IPS-18c (cell line): ENCODE measurements around the gene DDX39A.

Source experiments
- H3K4me3 ChIP-seq: 2 replicates; pipeline ENCODE4 v1.7.0; 2013; ENCODE audit warnings: low read depth, mild to moderate bottlenecking, low read length, moderate library complexity; ENCODE audit not compliant: insufficient read depth
- H3K9me3 ChIP-seq: one replicate; pipeline ENCODE4 v1.6.1; 2013; ENCODE audit warnings: mild to moderate bottlenecking, low read length, moderate library complexity; ENCODE audit not compliant: control insufficient read depth, insufficient read depth

The DDX39A gene

DNA sequence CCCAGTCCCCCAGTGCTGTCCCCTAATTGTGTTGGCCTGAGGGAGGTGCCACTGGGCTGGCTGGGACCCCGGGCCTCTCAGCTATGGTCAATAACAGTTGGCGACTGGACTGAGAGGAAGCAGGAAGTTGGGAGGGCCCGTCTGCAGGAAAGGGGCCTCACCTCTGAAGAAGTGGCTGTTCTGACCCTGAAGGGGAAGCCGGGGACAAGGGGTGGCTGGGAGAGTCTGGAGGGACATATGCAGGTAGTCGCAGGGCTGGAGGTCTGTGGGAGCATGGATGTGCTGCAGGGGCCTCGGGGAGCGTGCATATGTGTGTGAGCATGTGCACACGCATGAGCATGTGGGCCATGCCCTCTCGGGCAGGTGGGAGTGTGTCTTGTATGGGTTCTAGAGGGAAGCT is 19.9 kb upstream of the DDX39A start:
- Histone ChIP-seq H3K4me3 (no peak overlapping the region), H3K9me3 (no peaks in the 10 kb centered on the region)

- Histone ChIP-seq H3K9me3 (no peaks in the 10 kb centered on the region), H3K4me3 (no peak overlapping the region)
Measured at GRCh38 chr19:14437578-14438140, 18.5 kb upstream of the DDX39A start.

DNA sequence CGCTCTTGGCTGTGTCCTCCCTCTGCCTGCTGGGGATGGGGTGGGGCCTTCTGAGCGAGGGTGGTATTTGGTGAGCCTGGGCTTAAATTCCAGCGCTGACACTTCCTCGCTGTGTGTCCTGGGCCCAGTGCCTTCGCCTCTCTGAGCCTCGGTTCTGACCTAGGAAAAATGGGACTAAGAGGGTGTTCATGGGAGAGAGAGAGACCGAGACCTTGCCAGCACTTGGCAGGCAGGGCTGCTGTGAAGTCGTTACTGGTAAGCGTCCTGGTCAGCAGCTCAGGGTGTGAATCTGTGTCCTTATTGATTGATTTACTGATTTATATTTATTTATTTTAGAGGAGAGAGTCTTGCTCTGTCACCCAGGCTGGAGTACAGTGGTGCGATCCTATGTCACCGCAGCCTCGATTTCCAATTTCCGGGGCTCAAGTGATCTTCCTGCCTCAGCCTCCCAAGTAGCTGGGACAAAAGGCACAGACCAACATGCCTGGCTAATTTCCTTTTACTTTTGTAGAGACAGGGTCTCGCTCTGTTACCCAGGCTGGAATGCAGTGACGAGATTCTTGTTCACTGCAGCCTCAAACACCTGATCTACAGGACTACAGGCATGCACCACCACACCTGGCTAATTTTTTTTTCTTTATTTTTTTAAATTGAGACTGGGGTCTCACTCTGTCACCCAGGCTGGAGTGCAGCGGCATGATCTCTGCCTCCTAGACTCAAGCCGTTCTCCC is 16.3 kb upstream of the DDX39A start:
- Histone ChIP-seq H3K9me3 (no peaks in the 10 kb centered on the region), H3K4me3 (no peak overlapping the region)

GRCh38 chr19:14434543-14435319 is 15.6 kb upstream of the DDX39A start:
- peak overlapping the region; percentile 67 for H3K4me3 ChIP-seq
- no peaks in the 10 kb centered on the region for H3K9me3 ChIP-seq

- Histone ChIP-seq H3K4me3 (peak overlapping the region; percentile 67), H3K9me3 (no peaks in the 10 kb centered on the region)
Measured at GRCh38 chr19:14433554-14434501, 14.7 kb upstream of the DDX39A start.

- peak within 1 kb of the TSS; percentile 67 for H3K4me3 ChIP-seq
Measured at GRCh38 chr19:14432791-14433553, 13.8 kb upstream of the DDX39A start, which contains the start of gene PKN1. TSS of gene PKN1 (plus strand) at chr19:14433306. CDS start at chr19:14433522, 216 bp downstream.

DNA sequence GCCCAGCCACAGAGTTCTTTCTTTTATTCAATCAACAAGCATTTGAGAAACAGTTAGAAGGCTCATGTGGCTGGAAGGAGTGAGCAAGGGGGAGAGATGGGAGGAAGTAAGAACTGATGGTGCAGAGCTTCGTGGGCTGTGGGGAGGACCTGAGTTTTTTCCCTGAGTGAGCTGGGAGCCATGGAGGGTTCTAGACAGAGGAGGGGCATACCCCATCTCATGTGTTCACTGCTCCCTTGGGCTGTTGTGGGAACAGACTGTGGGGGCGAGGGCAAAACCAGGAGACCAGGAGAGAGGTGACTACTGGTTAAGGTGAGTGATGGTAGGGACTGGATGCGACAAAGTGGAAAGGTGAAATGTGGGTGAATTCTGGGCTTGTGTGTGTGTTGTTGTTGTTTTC is 11.6 kb upstream of the DDX39A start:
- Histone ChIP-seq H3K4me3 (no peak overlapping the region), H3K9me3 (no peaks in the 10 kb centered on the region)

More at GRCh38 chr19:14432791-14433553, 13.8 kb upstream of the DDX39A start, which contains the start of gene PKN1:
- no peaks in the 10 kb centered on the region for H3K9me3 ChIP-seq

- Histone ChIP-seq H3K9me3 (no peaks in the 10 kb centered on the region), H3K4me3 (no peak overlapping the region)
Measured at GRCh38 chr19:14428882-14429416, 9.8 kb upstream of the DDX39A start.

DNA sequence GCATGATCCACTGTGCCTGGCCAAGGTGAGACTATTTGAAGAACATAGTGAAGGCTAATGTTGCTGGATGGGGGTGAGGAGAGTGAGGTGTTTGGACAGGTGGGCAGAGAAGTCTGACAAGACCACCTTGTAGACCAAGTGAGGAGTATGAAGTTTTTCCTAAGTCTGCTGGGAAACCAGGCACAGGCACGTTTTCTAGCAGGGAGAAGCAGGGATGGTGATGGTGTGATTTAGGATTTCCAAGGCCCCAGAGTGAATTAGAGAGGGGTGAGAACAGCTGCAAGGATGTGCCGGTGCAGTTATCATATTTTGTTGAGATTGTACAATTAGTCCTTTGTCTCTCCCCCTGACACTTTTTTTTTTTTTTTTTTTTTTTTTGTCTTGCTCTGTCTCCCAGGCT is 8.3 kb upstream of the DDX39A start:
- no peak overlapping the region for H3K4me3 ChIP-seq
- H3K9me3 ChIP-seq, result no peaks in the 10 kb centered on the region

DNA sequence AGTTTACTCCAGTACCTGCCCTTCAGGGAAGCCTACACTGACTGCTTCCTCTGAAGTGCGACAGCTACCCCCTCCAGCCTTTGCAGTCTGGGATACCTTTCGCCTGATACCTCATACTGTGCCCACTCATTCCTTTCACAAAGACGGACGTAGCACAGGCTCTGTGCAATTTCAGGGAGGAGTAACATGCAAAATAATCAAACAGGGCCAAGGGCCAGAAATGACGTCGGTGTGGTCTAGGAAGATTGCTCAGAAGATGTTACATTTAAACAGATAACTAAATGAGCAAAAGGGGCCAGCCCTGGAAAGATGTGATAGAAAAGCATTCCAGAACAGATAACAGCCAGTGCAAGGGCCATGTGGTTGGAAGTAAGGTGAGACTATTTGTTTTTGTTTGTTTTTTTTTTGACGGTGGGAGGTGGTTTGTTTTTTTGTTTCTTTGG is 6.6 kb upstream of the DDX39A start:
- Histone ChIP-seq H3K4me3 (no peak overlapping the region), H3K9me3 (no peaks in the 10 kb centered on the region)

GRCh38 chr19:14418856-14419105 is 360 bp downstream of the DDX39A start:
- H3K4me3 ChIP-seq, result peak overlapping the region; percentile 80
- peaks cover 3% of the 10 kb centered on the region for H3K9me3 ChIP-seq

- no peak overlapping the region for H3K4me3 ChIP-seq
Measured at GRCh38 chr19:14416817-14417231, 2.3 kb downstream of the DDX39A start.

DNA sequence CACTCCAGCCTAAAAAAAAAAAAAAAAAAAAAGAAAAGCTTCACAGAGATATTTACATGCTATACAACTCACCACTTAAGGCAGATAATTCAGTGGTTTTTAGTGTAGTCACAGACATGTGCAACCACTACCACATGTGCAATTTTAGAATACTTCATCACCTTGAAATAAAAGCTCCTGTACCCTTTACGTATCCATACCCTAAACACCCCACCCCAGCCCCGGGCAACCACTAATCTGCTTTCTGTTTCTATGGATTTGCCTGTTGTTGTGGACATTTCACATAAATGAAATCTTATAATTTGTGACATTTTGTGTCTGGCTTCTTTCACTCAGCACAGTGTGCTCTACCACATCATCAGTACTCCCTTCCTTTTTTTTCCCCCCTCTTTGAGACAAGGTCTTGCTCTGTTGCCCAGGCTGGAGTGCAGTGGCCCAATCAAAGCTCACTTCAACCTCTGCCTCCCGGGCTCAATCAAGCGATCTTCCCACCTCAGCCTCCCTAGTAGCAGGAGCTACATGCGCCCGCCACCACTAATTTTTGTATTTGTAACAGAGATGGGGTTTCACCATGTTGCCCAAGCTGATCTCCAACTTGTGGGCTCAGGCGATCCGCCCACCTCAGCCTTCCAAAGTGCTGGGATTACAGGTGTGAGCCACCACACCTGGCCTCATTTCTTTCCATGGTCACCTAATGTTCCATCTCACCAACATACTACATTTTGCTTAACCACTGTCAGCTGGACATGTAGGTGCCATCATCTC is 4.0 kb downstream of the DDX39A start:
- Histone ChIP-seq H3K9me3 (peaks cover 3% of the 10 kb centered on the region), H3K4me3 (no peak overlapping the region)

More at GRCh38 chr19:14416817-14417231, 2.3 kb downstream of the DDX39A start:
- H3K9me3 ChIP-seq, result peaks cover 3% of the 10 kb centered on the region

DNA sequence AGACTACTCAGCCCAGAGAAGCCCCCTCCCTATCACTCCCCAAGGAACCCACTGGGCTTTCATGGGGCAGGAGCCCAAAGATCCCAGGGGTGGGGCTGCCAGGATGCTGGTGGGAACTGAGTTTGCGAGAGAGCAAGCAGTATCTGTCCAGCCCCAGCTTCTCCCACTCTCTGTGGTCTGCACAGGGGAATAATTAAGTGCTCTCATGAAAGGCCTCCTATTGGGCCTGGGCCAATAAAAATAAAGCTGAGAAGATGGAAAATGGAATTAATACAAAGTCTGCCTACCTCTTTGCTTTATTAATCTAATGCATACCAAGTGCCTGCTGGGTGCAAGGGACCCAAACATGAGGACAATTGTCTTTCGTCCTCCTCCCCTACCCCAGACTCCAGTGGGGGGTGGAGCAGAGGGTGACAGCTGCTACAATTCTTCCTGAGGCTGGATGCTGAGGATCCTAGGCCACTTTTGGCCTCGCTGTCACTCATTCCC is 5.4 kb downstream of the DDX39A start:
- H3K9me3 ChIP-seq, result peaks cover 3% of the 10 kb centered on the region
- H3K4me3 ChIP-seq, result no peak overlapping the region

DNA sequence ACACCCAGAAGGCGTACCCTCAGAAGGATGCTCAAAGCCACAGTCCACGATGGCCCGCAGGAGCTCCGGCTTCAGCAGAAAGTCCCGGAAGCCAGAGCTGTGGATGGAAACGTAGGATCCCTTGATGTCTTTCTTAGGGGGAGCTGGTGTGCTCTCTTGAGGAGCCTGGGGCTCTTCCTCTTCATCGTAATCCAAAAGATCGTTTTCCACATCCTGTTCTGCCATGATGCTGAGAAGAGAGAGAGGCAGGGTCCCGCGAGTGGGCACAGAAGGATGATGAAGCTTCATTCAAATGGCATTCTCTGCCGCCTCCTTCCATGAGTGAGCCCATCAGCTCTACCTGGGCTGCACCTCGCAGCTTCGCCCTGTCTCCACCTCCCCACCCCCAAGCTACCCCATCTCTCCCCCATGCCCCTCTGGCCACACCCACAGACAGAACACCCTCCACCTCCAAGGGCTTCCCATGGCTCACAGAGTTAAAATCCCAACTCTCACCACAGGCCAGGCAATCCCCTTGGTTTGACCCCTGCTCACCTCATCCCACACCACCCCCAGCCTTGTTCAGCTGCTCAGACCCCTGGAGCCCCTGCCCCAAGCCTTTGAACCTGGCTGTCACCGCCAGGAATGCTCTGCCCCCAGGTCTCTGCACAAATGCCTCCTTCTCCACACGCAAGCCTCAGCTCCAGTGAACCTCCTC is 6.0 kb downstream of the DDX39A start:
- peaks cover 3% of the 10 kb centered on the region for H3K9me3 ChIP-seq
- H3K4me3 ChIP-seq, result no peak overlapping the region
